SK-N-SH treated with all-trans-retinoic acid at 6 μM for 48 hours (cell line): ENCODE results near the gene RGL2.
"Not testable (repeated sequence)": the region's sequence is repeated elsewhere in the genome, so short reads cannot be mapped to it uniquely, and the experiment has no call there.

ENCODE experiments used
- ATAC-seq: fragments of 200-7000 bp; cut with Tn5 transposase; 3 replicates; pipeline ENCODE4 v1.9.1; 2020; ENCODE audit warnings: mild to moderate bottlenecking, moderate library complexity
- ARNTL ChIP-seq: fragments of 450-650 bp; formaldehyde crosslinking; IDR thresholded peaks from 2 replicates; pipeline ENCODE4 v1.5.0; 2020; ENCODE audit warnings: low read depth, mild to moderate bottlenecking, moderate library complexity, borderline replicate concordance
- CSDC2 ChIP-seq: fragments of 250-450 bp; sonication (Bioruptor Pico); IDR thresholded peaks from 2 replicates; pipeline ENCODE4 v1.5.0; 2020; ENCODE audit warnings: mild to moderate bottlenecking, moderate library complexity
- GLIS3 ChIP-seq: fragments of 250-450 bp; sonication (Bioruptor Pico); IDR thresholded peaks from 2 replicates; pipeline ENCODE4 v1.5.0; 2020; ENCODE audit warnings: mild to moderate bottlenecking, moderate library complexity
- ISL1 ChIP-seq: fragments of 250-450 bp; sonication (Bioruptor Pico); IDR thresholded peaks from 2 replicates; pipeline ENCODE4 v2.1.2; 2022; ENCODE audit warnings: mild to moderate bottlenecking, moderate library complexity
- PPARA ChIP-seq: fragments of 250-450 bp; sonication (Bioruptor Pico); IDR thresholded peaks from 2 replicates; pipeline ENCODE4 v1.5.0; 2020; ENCODE audit warnings: mild to moderate bottlenecking, borderline replicate concordance
- RARB ChIP-seq: fragments of 250-450 bp; sonication (Bioruptor Pico); IDR thresholded peaks from 2 replicates; pipeline ENCODE4 v1.8.0; 2021; ENCODE audit warnings: mild to moderate bottlenecking, moderate library complexity
- SNAI2 ChIP-seq: fragments of 250-450 bp; sonication (Bioruptor Pico); IDR thresholded peaks from 2 replicates; pipeline ENCODE4 v1.5.0; 2020; ENCODE audit warnings: mild to moderate bottlenecking, moderate library complexity
- TCF4 ChIP-seq: fragments of 250-450 bp; sonication (Bioruptor Pico); IDR thresholded peaks from 2 replicates; pipeline ENCODE4 v1.8.0; 2021; ENCODE audit warnings: mild to moderate bottlenecking, moderate library complexity, borderline replicate concordance
- TOX ChIP-seq: fragments of 250-450 bp; sonication (Bioruptor Pico); IDR thresholded peaks from 2 replicates; pipeline ENCODE4 v1.8.0; 2021; ENCODE audit warnings: mild to moderate bottlenecking, moderate library complexity, borderline replicate concordance
- ZC3H10 ChIP-seq: fragments of 250-450 bp; sonication (Bioruptor Pico); IDR thresholded peaks from 2 replicates; pipeline ENCODE4 v1.5.1; 2021; ENCODE audit warnings: mild to moderate bottlenecking, moderate library complexity
- ZFP3 ChIP-seq: fragments of 250-450 bp; sonication (Bioruptor Pico); IDR thresholded peaks from 2 replicates; pipeline ENCODE4 v1.5.0; 2020; ENCODE audit warnings: mild to moderate bottlenecking, moderate library complexity
- ZFP30 ChIP-seq: fragments of 450-650 bp; formaldehyde crosslinking; IDR thresholded peaks from 2 replicates; pipeline ENCODE4 v1.5.0; 2022; ENCODE audit warnings: mild to moderate bottlenecking, moderate library complexity
- ZNF70 ChIP-seq: fragments of 450-650 bp; formaldehyde crosslinking; IDR thresholded peaks from 2 replicates; pipeline ENCODE4 v1.5.0; 2020; ENCODE audit warnings: mild to moderate bottlenecking, moderate library complexity
- ZNF8 ChIP-seq: fragments of 450-650 bp; formaldehyde crosslinking; IDR thresholded peaks from 2 replicates; pipeline ENCODE4 v1.5.0; 2020; ENCODE audit warnings: mild to moderate bottlenecking, moderate library complexity
- TF ChIP-seq, protein P1 (sequence below): fragments of 250-450 bp; sonication (Bioruptor Pico); IDR thresholded peaks from 2 replicates; pipeline ENCODE4 v1.8.0; 2020; ENCODE audit warnings: mild to moderate bottlenecking, moderate library complexity, borderline replicate concordance
- TF ChIP-seq, protein P2 (sequence below): fragments of 250-450 bp; sonication (Bioruptor Pico); IDR thresholded peaks from 2 replicates; pipeline ENCODE4 v1.5.0; 2020; ENCODE audit warnings: mild to moderate bottlenecking, moderate library complexity

RGL2 gene, protein sequence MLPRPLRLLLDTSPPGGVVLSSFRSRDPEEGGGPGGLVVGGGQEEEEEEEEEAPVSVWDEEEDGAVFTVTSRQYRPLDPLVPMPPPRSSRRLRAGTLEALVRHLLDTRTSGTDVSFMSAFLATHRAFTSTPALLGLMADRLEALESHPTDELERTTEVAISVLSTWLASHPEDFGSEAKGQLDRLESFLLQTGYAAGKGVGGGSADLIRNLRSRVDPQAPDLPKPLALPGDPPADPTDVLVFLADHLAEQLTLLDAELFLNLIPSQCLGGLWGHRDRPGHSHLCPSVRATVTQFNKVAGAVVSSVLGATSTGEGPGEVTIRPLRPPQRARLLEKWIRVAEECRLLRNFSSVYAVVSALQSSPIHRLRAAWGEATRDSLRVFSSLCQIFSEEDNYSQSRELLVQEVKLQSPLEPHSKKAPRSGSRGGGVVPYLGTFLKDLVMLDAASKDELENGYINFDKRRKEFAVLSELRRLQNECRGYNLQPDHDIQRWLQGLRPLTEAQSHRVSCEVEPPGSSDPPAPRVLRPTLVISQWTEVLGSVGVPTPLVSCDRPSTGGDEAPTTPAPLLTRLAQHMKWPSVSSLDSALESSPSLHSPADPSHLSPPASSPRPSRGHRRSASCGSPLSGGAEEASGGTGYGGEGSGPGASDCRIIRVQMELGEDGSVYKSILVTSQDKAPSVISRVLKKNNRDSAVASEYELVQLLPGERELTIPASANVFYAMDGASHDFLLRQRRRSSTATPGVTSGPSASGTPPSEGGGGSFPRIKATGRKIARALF

DNA sequence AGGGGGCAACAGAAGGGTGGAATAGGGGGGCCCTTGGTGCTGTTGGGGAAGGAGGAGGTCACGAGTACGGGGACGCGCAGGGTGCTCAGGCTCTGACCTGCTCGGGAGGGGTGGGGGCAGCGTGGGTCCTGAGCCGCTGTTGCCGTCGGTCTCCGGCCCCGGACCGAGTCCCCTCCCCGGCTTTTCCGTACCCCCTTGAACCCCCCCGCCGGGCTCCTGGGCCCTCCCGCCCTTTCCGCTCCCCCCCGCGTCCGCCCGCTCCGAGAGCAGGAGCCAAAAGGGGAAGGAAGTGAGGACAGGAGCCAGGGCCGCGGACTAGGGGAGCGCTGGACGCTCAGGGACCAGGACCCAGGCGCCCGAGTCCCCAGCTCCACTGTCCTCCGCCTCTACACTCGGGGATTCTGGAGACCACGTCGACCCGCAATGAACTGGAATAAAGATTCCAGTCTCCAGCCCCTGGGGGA lies at the start of gene RGL2:
Gene RGL2, minus strand, starts transcription at position 170 of the 464 bp plus-strand sequence. CDS start 332 bp downstream, outside the sequence.
- TF ChIP-seq CSDC2 (CRISPR knock-in tag): no peak
- peak; percentile 67; the same call in 1 of the 2 replicates for TF ChIP-seq RARB
- TF ChIP-seq, protein P1, sequence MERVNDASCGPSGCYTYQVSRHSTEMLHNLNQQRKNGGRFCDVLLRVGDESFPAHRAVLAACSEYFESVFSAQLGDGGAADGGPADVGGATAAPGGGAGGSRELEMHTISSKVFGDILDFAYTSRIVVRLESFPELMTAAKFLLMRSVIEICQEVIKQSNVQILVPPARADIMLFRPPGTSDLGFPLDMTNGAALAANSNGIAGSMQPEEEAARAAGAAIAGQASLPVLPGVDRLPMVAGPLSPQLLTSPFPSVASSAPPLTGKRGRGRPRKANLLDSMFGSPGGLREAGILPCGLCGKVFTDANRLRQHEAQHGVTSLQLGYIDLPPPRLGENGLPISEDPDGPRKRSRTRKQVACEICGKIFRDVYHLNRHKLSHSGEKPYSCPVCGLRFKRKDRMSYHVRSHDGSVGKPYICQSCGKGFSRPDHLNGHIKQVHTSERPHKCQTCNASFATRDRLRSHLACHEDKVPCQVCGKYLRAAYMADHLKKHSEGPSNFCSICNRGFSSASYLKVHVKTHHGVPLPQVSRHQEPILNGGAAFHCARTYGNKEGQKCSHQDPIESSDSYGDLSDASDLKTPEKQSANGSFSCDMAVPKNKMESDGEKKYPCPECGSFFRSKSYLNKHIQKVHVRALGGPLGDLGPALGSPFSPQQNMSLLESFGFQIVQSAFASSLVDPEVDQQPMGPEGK (CRISPR knock-in tag): peak; percentile 85; the same call in 1 of the 2 replicates
- peak; percentile 51 for ATAC-seq

DNA sequence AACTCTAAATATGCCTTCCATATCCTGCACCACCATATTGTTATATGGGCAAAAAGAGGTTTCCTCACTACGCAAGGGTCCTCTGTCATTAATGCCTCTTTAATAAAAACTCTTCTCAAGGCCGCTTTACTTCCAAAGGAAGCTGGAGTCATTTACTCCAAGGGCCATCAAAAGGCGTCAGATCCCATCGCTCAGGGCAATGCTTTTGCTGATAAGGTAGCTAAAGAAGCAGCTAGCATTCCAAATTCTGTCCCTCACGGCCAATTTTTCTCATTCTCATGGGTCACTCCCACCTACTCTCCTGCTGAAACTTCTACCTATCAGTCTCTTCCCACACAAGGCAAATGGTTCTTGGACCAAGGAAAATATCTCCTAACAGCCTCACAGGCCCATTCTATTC lies 49.1 kb upstream of the RGL2 start:
- no peak for ATAC-seq
- TF ChIP-seq ZNF8 (CRISPR knock-in tag) (no peak), GLIS3 (CRISPR knock-in tag) (no peak), ZFP3 (CRISPR knock-in tag) (no peak), ZNF70 (CRISPR knock-in tag) (no peak), TCF4 (CRISPR knock-in tag) (no peak), SNAI2 (CRISPR knock-in tag) (no peak), PPARA (CRISPR knock-in tag) (no peak), ISL1 (CRISPR knock-in tag) (no peak), TOX (CRISPR knock-in tag) (no peak), CSDC2 (CRISPR knock-in tag) (no peak), ZC3H10 (CRISPR knock-in tag) (no peak), ARNTL (CRISPR knock-in tag) (no peak)
- TF ChIP-seq, protein P1 (CRISPR knock-in tag): no peak

DNA sequence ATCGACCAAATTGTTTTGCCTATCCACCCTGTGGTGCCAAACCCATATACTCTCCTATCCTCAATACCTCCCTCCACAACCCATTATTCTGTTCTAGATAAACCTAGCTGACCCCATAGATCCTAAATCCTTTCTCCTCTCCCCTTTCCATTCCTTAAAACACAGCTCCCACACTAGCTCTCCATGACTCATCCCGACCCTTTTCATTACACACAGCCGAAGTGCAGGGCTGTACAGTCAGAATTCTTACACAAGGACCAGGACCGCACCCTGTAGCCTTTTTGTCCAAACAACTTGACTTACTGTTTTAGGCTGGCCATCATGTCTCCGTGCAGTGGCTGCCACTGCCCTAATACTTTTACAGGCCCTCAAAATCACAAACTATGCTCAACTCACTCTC lies 48.2 kb upstream of the RGL2 start:
- ATAC-seq: not testable (repeated sequence)

DNA sequence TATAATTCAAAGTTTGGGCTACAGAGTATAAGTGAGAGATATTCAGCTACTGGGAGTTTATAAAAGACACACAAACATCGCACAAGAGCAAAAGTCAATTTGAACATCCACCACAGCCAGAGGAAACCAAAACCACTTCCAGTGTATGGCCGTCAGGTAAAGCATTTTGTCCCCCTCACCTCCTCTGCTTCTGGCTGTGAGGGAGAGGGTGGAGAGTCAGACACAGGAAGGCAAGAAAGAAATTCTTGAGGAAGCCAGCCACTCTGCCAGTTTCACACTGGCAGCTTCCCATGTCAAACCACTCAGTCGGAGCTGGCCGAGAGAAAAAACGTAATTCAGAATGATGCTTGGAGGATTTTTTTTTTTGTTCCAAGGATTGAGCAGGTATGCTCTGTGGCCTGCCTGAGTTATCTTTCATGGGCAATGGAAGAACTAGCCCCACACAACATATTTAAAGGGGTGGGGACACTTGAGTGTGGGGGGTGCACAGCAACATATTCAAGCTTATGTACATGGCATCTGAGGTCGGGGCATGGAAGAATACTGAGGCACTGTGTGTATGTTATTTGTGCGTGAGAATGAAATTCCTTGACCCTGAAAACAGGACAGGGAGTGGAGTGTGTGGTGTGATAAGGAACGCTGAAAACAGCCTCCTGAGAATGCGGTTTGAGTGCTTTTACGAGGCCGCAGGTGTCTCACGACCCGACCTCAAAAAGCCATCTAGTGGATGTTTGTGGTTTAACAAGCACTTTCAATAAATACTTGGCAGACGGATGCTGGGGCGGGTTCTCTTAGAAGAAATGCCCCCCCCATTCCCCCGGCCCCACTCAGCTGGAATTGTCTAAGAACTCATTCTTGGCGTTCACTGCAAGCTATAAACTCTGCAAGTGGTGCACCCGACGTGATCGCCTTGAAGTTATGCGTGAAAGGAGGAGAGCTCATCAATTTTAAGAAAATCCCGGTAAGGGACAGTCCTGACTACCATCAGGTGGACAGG lies 46.3 kb upstream of the RGL2 start:
- peak; percentile 73 for ATAC-seq
- TF ChIP-seq ZFP30 (CRISPR knock-in tag): no peak
- TF ChIP-seq, protein P1 (CRISPR knock-in tag): no peak

DNA sequence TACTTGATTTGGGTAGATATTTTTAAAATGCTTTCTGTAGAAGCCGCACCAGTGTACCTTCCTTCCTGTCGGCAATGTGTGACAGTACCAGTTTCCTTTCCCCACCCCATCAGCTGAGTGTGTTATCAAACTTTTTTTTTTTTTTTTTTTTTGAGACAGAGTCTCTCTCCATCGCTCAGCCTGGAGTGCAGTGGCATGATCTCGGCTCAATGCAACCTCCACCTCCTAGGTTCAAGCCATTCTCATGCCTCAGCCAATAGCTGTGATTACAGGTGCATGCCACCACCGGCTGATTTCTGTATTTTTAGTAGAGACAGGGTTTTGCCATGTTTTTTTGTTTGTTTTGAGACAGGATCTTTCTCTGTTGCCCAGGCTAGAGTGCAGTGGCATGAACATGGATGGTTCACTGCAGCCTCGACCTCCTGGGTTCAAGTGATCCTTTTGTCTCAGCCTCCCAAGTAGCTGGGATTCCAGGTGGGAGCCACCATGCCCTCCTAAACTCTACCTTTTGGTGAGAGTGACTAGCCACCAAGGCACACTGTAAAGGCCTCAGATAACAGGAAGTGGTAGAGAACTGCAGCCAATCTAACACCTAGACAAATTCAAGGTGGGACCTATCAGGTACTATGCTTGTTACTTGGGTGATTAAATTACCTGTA lies 45.3 kb upstream of the RGL2 start:
- no peak for ATAC-seq
- TF ChIP-seq GLIS3 (CRISPR knock-in tag) (no peak), TCF4 (CRISPR knock-in tag) (no peak), ZFP3 (CRISPR knock-in tag) (no peak), CSDC2 (CRISPR knock-in tag) (no peak)
- TF ChIP-seq, protein P2, sequence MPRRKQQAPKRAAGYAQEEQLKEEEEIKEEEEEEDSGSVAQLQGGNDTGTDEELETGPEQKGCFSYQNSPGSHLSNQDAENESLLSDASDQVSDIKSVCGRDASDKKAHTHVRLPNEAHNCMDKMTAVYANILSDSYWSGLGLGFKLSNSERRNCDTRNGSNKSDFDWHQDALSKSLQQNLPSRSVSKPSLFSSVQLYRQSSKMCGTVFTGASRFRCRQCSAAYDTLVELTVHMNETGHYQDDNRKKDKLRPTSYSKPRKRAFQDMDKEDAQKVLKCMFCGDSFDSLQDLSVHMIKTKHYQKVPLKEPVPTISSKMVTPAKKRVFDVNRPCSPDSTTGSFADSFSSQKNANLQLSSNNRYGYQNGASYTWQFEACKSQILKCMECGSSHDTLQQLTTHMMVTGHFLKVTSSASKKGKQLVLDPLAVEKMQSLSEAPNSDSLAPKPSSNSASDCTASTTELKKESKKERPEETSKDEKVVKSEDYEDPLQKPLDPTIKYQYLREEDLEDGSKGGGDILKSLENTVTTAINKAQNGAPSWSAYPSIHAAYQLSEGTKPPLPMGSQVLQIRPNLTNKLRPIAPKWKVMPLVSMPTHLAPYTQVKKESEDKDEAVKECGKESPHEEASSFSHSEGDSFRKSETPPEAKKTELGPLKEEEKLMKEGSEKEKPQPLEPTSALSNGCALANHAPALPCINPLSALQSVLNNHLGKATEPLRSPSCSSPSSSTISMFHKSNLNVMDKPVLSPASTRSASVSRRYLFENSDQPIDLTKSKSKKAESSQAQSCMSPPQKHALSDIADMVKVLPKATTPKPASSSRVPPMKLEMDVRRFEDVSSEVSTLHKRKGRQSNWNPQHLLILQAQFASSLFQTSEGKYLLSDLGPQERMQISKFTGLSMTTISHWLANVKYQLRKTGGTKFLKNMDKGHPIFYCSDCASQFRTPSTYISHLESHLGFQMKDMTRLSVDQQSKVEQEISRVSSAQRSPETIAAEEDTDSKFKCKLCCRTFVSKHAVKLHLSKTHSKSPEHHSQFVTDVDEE (CRISPR knock-in tag): no peak

DNA sequence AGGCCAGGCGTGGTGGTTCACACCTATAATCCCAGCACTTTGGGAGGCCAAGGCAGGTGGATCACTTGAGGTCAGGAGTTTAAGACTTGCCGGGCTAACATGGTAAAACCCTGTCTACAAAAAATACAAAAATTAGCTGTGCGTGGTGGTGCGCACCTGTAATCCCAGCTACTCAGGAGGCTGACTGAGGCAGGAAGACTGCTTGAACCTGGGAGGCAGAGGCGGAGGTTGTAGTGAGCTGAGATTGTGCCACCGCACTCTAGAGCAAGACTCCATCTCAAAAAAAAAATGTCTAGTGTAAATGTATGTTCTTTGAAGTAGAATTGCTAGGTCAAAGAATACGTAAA lies 44.8 kb upstream of the RGL2 start:
- ATAC-seq: not testable (repeated sequence)
